Measurements from ENCODE around the gene ZBTB2. TPM values are rescaled to one million over a fixed set of nuclear protein-coding genes. Genes with fewer than 3 reads are reported as not detected.

ZBTB2 gene
- total RNA-seq, 1 experiment from 2014 or later = 16.2 TPM

- Histone ChIP-seq H3K27me3 (ENCODE audit: control insufficient read depth, insufficient read depth, low read length) (no peaks in the 10 kb centered on the region), H3K4me1 (ENCODE audit: control insufficient read depth, insufficient read depth, low read length) (peaks cover 44% of the 10 kb centered on the region), H3K27ac (ENCODE audit: low read length) (peak overlapping the region; percentile 54; the same call in 1 of the 2 replicates), H3K4me3 (ENCODE audit: low read depth in 2 of 2, low read length in 2 of 2) (peak overlapping the region; percentile 81 to 90), H3K36me3 (ENCODE audit: control insufficient read depth, insufficient read depth, low read length) (peaks cover 5% of the 10 kb centered on the region), H3K9me3 (ENCODE audit: control insufficient read depth, insufficient read depth, low read depth, low read length) (no peaks in the 10 kb centered on the region)
- ATAC-seq = peak; percentile 94
- BruUV-seq (replicated peaks) = no TSS peak
- POLR2A ChIA-PET = no interaction called here
- peak; percentile 92 for DNase-seq (ENCODE audit: low read depth, low spot score)
- CTCF ChIA-PET = interaction anchor here (0.6 kb wide), 1 partner anchor 16 kb away, joined by 6 read pairs; no protein-coding TSS in a partner anchor
- intact Hi-C loops (cut with micrococcal nuclease; ENCODE audit: unreplicated experiment) (no loop called here), in situ Hi-C loops (cut with HindIII; ENCODE audit: low pct_unique_long_range_greater_than_20kb, low sequenced_read_pairs) (no loop called here)
- TF ChIP-seq, protein P1, sequence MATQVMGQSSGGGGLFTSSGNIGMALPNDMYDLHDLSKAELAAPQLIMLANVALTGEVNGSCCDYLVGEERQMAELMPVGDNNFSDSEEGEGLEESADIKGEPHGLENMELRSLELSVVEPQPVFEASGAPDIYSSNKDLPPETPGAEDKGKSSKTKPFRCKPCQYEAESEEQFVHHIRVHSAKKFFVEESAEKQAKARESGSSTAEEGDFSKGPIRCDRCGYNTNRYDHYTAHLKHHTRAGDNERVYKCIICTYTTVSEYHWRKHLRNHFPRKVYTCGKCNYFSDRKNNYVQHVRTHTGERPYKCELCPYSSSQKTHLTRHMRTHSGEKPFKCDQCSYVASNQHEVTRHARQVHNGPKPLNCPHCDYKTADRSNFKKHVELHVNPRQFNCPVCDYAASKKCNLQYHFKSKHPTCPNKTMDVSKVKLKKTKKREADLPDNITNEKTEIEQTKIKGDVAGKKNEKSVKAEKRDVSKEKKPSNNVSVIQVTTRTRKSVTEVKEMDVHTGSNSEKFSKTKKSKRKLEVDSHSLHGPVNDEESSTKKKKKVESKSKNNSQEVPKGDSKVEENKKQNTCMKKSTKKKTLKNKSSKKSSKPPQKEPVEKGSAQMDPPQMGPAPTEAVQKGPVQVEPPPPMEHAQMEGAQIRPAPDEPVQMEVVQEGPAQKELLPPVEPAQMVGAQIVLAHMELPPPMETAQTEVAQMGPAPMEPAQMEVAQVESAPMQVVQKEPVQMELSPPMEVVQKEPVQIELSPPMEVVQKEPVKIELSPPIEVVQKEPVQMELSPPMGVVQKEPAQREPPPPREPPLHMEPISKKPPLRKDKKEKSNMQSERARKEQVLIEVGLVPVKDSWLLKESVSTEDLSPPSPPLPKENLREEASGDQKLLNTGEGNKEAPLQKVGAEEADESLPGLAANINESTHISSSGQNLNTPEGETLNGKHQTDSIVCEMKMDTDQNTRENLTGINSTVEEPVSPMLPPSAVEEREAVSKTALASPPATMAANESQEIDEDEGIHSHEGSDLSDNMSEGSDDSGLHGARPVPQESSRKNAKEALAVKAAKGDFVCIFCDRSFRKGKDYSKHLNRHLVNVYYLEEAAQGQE (IDR thresholded peaks at IDR 0.05; ENCODE audit: insufficient read depth in 1 of 2, low read depth in 2 of 2, low read length in 1 of 2) = no peak
- no peak for TF ChIP-seq TCF7L2 (IDR thresholded peaks at IDR 0.05; ENCODE audit: low read depth, low read length)
- TF ChIP-seq POLR2AphosphoS5 (IDR thresholded peaks at IDR 0.05; ENCODE audit: low read depth, low read length) = peak; percentile 64; the same call in 1 of the 2 replicates
These were observed 996 bp downstream of the ZBTB2 start for GRCh38 chr6:151390276-151390850.

GRCh38 chr6:151389618-151390275, 1.6 kb downstream of the ZBTB2 start:
- Histone ChIP-seq H3K27ac (ENCODE audit: low read length) (peak overlapping the region; percentile 98), H3K4me1 (ENCODE audit: control insufficient read depth, insufficient read depth, low read length) (peaks cover 43% of the 10 kb centered on the region), H3K27me3 (ENCODE audit: control insufficient read depth, insufficient read depth, low read length) (no peaks in the 10 kb centered on the region), H3K9me3 (ENCODE audit: control insufficient read depth, insufficient read depth, low read depth, low read length) (no peaks in the 10 kb centered on the region), H3K36me3 (ENCODE audit: control insufficient read depth, insufficient read depth, low read length) (peaks cover 5% of the 10 kb centered on the region), H3K4me3 (ENCODE audit: low read depth in 2 of 2, low read length in 2 of 2) (peak overlapping the region; percentile 67 to 90)
- no TSS peak for BruUV-seq (replicated peaks)
- intact Hi-C loops (cut with micrococcal nuclease; ENCODE audit: unreplicated experiment) = no loop called here
- in situ Hi-C loops (cut with HindIII; ENCODE audit: low pct_unique_long_range_greater_than_20kb, low sequenced_read_pairs) = no loop called here
- ATAC-seq = peak; percentile 84
- POLR2A ChIA-PET = interaction anchor here (0.5 kb wide), 1 partner anchor 1762 kb away, joined by 3 read pairs; no protein-coding TSS in a partner anchor
- no peak for DNase-seq (ENCODE audit: low read depth, low spot score)
- CTCF ChIA-PET = interaction anchor here (0.6 kb wide), 1 partner anchor 15 kb away, joined by 6 read pairs; no protein-coding TSS in a partner anchor
- TF ChIP-seq TCF7L2 (IDR thresholded peaks at IDR 0.05; ENCODE audit: low read depth, low read length) (peak; percentile 34; the same call in 1 of the 2 replicates), SIN3A (IDR thresholded peaks at IDR 0.05; ENCODE audit: borderline replicate concordance, insufficient read depth, low read depth, low read length) (no peak; the same call in 1 of the 2 replicates), POLR2AphosphoS5 (IDR thresholded peaks at IDR 0.05; ENCODE audit: low read depth, low read length) (peak; percentile 76)
- TF ChIP-seq, protein P2, sequence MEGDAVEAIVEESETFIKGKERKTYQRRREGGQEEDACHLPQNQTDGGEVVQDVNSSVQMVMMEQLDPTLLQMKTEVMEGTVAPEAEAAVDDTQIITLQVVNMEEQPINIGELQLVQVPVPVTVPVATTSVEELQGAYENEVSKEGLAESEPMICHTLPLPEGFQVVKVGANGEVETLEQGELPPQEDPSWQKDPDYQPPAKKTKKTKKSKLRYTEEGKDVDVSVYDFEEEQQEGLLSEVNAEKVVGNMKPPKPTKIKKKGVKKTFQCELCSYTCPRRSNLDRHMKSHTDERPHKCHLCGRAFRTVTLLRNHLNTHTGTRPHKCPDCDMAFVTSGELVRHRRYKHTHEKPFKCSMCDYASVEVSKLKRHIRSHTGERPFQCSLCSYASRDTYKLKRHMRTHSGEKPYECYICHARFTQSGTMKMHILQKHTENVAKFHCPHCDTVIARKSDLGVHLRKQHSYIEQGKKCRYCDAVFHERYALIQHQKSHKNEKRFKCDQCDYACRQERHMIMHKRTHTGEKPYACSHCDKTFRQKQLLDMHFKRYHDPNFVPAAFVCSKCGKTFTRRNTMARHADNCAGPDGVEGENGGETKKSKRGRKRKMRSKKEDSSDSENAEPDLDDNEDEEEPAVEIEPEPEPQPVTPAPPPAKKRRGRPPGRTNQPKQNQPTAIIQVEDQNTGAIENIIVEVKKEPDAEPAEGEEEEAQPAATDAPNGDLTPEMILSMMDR (IDR thresholded peaks at IDR 0.05) = no peak
- TF ChIP-seq, protein P1 (IDR thresholded peaks at IDR 0.05; ENCODE audit: insufficient read depth in 1 of 2, low read depth in 2 of 2, low read length in 1 of 2) = no peak
